LNCAP (cell line): Measurements from ENCODE around the gene KATNBL1.

Source experiments
- CTCF ChIP-seq: fragments of 450-650 bp; IDR thresholded peaks from 2 replicates; pipeline ENCODE4 v1.5.1; 2017; ENCODE audit warnings: mild to moderate bottlenecking

The KATNBL1 gene

GRCh38 chr15:34147371-34148140 lies 62.3 kb downstream of the KATNBL1 start:
- no peak for TF ChIP-seq CTCF

- no peak for TF ChIP-seq CTCF
Observed at GRCh38 chr15:34133511-34133910, 76.4 kb downstream of the KATNBL1 start.

- TF ChIP-seq CTCF = no peak
Observed at GRCh38 chr15:34132881-34133280, 77.0 kb downstream of the KATNBL1 start.

- TF ChIP-seq CTCF = no peak
Observed at GRCh38 chr15:34128898-34129297, 81.0 kb downstream of the KATNBL1 start.

GRCh38 chr15:34126522-34126921 lies 83.4 kb downstream of the KATNBL1 start:
- TF ChIP-seq CTCF = no peak

GRCh38 chr15:34125945-34126344 lies 84.0 kb downstream of the KATNBL1 start:
- TF ChIP-seq CTCF = no peak

GRCh38 chr15:34124651-34125050 lies 85.2 kb downstream of the KATNBL1 start:
- TF ChIP-seq CTCF = no peak

GRCh38 chr15:34122771-34123183 lies 87.1 kb downstream of the KATNBL1 start:
- no peak for TF ChIP-seq CTCF
